Stimulated activated CD8-positive, alpha-beta memory T cell treated with anti-CD3 and anti-CD28 coated beads, Interleukin-12 subunit alpha, Interleukin-12 subunit beta, amount 100 ng/mL, for 4 hours (primary cell): ENCODE results near the gene ZNF165.
"Not testable (repeated sequence)": the region's sequence is repeated elsewhere in the genome, so short reads cannot be mapped to it uniquely, and the experiment has no call there.

Experiments used
- DNase-seq: peaks from one replicate; pipeline ENCODE4 v3.0.0-alpha.2; 2020; ENCODE audit warnings: low read depth

ZNF165 gene

DNA sequence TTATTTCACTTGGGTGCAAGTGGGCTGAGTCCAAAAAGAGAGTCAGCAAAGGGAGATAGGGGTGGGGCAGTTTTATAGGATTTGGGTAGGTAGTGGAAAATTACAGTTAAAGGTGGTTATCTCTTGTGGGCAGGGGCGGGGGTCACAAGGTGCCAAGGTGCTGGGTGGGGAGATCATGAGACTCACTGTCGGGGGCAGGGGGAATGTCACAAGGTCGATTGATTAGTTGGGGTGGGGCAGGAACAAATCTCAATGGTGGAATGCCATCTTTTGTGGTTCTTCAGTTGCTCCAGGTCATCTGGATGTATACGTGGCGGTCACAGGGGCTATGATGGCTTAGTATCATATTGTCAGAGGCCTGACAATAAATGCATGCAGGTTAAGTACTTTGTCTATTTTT lies 41.9 kb downstream of the ZNF165 start:
- not testable (repeated sequence) for DNase-seq

DNA sequence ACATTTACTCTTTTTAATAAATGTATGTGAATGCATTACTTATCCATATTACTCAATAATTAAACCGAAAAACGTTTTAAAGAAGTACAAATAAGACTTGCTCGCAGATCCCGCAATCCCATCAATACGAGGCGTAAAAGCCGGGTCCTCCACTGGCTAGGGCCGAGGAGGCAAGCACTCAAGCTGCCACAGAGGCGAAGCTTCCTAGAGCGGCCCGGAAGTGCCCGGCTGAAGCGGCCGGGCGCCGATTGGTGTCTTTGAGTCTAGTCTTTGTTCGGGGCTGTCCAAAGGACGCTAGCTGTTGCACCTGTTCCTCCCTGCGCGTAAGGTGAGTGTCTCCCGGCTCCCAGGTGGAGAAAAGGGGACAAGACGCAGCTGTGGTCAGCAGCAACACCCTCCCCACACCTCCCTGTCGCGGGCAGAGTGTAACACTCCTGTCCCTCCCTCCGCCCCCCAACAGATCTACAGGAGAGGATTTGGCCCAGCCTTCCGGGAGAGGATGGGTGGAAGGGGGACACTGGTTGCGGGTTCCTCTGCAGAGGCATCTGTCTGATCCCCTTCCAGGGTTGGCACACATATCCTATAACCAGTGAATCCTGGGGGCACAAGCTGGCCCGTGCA lies 44.1 kb downstream of the ZNF165 start, which contains the start of gene ZSCAN16:
Gene ZSCAN16, plus strand, starts transcription at position 260 of the 621 bp plus-strand sequence. CDS start 835 bp downstream, outside the sequence.
- DNase-seq: peak; percentile 54

DNA sequence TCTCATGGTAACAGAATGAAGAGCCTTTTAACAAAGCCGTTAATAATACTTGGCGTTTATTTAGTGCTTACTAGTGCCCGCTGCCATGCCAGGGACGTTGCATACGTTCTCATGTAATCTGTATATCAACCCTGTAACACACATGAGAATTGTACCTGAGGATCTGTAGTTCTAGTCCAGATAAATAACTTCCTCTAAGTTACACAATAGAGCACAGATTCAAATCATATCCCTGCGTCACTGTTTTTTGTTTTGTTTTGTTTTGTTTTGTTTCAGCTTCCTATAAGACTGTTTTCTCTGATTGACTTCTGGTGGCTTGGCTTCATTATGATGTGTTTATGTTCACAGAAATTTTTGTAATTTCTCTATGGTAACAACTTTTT lies 44.6 kb downstream of the ZNF165 start:
- DNase-seq: no peak

DNA sequence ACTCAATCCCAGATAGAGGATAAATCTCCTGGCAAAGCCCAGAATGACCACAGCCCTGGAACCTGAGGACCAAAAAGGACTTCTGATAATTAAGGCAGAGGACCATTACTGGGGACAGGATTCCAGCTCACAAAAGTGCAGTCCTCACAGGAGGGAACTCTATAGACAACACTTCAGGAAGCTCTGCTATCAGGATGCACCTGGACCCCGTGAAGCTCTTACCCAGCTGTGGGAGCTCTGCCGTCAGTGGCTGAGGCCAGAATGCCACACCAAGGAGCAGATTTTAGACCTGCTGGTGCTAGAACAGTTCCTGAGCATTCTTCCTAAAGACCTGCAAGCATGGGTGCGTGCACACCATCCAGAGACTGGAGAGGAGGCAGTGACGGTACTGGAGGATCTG lies 45.0 kb downstream of the ZNF165 start:
- DNase-seq: no peak

DNA sequence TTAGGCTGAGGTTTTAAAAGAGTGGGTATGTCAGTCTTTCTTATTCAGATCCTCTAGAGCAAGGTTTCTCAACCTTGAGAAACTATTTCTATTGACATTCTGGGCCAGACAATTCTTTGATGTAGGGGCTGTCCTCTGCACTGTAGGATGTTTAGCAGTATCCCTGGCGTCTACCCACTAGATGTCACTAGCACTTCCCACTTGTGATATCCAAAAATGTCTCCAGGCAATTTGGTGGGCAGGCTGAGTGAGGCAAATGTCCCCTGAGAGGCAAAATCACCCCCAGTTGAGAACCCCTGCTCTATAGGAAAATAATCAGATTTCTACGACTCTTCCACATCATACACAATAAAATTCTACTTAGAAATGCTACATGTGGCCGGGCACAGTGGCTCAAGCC lies 53.6 kb downstream of the ZNF165 start:
- no peak for DNase-seq

DNA sequence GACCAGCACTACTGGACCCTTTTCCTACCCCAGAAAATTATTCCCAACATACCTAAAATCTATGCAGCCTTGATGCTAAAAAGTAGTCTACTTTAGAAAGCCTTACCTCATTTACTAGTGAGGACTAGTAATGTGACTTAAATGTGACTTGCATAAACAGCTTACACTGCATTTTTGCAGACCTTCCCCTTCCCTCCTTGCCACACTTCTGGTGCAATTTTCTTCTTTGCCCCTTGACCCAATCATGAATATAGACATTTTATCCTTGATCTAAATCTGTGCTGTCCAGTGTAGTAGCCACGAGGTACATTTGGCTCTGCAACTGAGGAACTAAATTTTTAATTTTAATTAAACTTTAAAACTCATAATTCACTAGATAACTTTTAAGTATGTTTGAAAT lies 54.3 kb downstream of the ZNF165 start:
- no peak for DNase-seq

DNA sequence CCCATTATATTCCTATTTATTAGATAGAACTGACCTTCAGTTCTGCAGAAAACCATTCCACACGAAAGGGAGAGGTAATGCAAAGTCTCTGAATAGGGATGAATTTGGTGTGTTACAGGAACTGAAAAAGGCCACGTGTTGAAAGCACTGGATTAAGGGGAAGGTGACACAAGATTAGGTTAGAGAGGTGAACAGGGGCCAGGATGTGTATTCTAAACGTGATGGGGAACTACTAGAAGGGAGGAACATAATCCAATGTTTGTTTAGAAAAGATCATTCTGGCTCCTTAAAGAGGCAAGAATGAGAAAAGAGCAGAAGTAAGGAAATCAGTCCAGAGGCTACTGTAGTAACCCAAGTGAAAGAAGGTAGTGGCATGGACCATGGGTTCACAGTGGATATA lies 55.0 kb downstream of the ZNF165 start:
- no peak for DNase-seq

DNA sequence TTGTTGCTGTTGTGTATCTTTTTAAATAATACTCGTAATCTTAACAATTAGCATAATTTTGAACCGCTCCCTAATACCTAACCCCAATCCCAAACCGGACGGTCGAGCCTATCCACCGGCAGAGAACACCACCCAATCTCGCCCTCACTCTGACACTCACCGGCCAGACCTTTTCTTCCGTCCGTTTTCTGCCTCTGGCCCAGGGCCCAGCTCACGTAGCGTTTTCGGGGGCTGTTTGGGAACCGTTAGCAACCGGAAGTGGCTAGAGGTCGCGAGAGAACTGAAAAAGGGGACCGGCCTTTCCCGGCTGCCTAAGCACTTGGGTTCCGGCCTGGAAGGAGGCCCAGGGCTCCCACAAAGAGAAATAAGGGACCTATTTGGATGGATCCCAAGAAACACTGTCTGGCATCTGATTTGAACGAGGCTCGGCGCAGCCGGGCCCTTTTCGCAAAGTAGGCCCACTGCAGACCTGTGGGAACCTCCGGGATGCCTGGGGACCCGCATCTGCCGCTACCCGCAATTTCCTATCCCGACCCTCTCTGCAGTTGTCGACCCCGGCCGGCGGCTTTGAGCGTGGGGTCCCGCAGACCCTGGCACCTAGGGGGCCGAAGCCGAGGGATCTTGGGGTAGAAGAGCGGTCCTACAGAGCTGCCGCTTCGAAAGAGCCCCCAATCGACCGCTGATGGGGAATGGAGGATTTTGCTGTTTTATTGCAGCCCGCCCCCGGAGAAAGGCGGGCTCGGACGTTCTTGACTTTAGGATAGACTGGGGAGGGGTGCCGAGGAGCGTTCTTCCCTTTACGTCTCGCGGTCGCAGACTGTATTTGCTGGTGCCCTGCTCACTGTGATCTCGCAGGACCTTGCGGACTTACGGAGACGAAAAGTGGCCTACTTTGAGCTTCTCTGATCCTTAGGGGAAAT lies 56.5 kb downstream of the ZNF165 start:
- DNase-seq: peak; percentile 53

DNA sequence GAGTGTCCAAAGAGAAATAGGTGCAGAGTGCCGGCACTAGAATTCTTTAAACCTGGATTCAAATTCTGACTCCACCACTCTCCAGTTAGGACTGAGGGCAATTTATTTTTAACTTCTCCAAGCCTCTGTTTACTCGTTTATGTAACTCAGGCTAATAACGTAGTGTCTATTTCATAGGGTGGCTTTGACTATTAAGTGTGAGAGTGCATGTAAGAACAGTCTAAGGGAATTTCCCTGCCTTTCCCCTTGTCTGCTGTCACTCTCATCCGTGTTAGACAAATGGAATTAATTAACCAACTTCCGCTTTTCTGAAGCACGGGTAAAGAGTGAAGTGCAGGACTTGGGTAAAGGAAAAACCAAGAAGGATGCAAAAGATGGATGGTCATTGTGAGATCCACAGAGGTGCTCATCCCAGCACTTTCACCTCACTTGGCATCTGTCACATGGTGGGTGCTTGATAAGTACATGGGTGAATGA lies 57.2 kb downstream of the ZNF165 start:
- no peak for DNase-seq
